GM23338 (cell line): ENCODE measurements around the gene PTGS1. TPM values are rescaled to one million over a fixed set of nuclear protein-coding genes. Genes with fewer than 3 reads are reported as not detected.

Source experiments
- ATAC-seq: fragments of 200-7000 bp; cut with Tn5 transposase; 3 replicates; pipeline ENCODE4 v1.9.1; 2020
- DNase-seq: peaks from one replicate; pipeline ENCODE4 v3.0.0-alpha.2; 2015; ENCODE audit warnings: low spot score
- H2AFZ ChIP-seq: fragments of 200-600 bp; sonication (generic); 2 replicates; pipeline ENCODE4 v1.8.0; 2016; ENCODE audit warnings: antibody characterized with exemption, mild to moderate bottlenecking, moderate library complexity
- H3F3A ChIP-seq: fragments of 200-600 bp; sonication (generic); replicated peaks from 2 replicates; pipeline ENCODE4 v1.8.0; 2017; ENCODE audit warnings: antibody characterized with exemption, mixed run types, low read depth
- H3K27ac ChIP-seq: fragments of 200-600 bp; sonication (generic); 2 replicates; pipeline ENCODE4 v1.6.1; 2016; ENCODE audit warnings: low read depth
- H3K27me3 ChIP-seq: fragments of 200-600 bp; sonication (generic); 2 replicates; pipeline ENCODE4 v1.8.0; 2016; ENCODE audit warnings: mild to moderate bottlenecking, mixed run types, moderate library complexity; ENCODE audit not compliant: insufficient read depth
- H3K36me3 ChIP-seq: fragments of 200-600 bp; sonication (generic); 2 replicates; pipeline ENCODE4 v1.8.0; 2016; ENCODE audit warnings: mild to moderate bottlenecking; ENCODE audit not compliant: insufficient read depth
- H3K4me1 ChIP-seq: fragments of 200-600 bp; sonication (generic); 2 replicates; pipeline ENCODE4 v1.8.0; 2016; ENCODE audit warnings: mild to moderate bottlenecking, moderate library complexity; ENCODE audit not compliant: insufficient read depth
- H3K4me2 ChIP-seq: fragments of 200-600 bp; sonication (generic); 2 replicates; pipeline ENCODE4 v1.7.1; 2017; ENCODE audit warnings: mixed run types
- H3K4me3 ChIP-seq: fragments of 200-600 bp; sonication (generic); 2 replicates; pipeline ENCODE4 v1.6.1; 2016; ENCODE audit warnings: mixed run types
- H3K79me2 ChIP-seq: fragments of 200-600 bp; sonication (generic); replicated peaks from 2 replicates; pipeline ENCODE4 v1.8.0; 2017; ENCODE audit warnings: mild to moderate bottlenecking; ENCODE audit not compliant: insufficient read depth
- H3K9me2 ChIP-seq: fragments of 200-600 bp; sonication (generic); 2 replicates; pipeline ENCODE4 v1.8.0; 2017; ENCODE audit not compliant: insufficient read depth
- H4K20me1 ChIP-seq: fragments of 200-600 bp; sonication (generic); replicated peaks from 2 replicates; pipeline ENCODE4 v1.8.0; 2017; ENCODE audit warnings: mild to moderate bottlenecking; ENCODE audit not compliant: insufficient read depth
- H3K27ac Mint-ChIP-seq: 2 replicates; pipeline ENCODE4 v1.8.0; 2020; ENCODE audit warnings: inconsistent platforms, mild to moderate bottlenecking, moderate library complexity, mixed read lengths
- H3K27me3 Mint-ChIP-seq: 3 replicates; pipeline ENCODE4 v1.8.0; 2022; ENCODE audit warnings: low read depth, mild to moderate bottlenecking, moderate library complexity, mixed read lengths, inconsistent platforms; ENCODE audit not compliant: insufficient read depth, poor library complexity
- H3K36me3 Mint-ChIP-seq: 3 replicates; pipeline ENCODE4 v1.8.0; 2021; ENCODE audit warnings: low read depth, mild to moderate bottlenecking, inconsistent platforms, moderate library complexity, mixed read lengths
- H3K4me1 Mint-ChIP-seq: 3 replicates; pipeline ENCODE4 v1.8.0; 2020; ENCODE audit warnings: mild to moderate bottlenecking, inconsistent platforms, mixed read lengths
- H3K4me3 Mint-ChIP-seq: 3 replicates; pipeline ENCODE4 v1.8.0; 2021; ENCODE audit warnings: moderate library complexity, mild to moderate bottlenecking, inconsistent platforms, mixed read lengths
- H3K9me3 Mint-ChIP-seq: 3 replicates; pipeline ENCODE4 v1.8.0; 2020; ENCODE audit warnings: moderate library complexity, mild to moderate bottlenecking, inconsistent platforms, mixed read lengths
- CREB1 ChIP-seq: fragments of 250-450 bp; sonication (Bioruptor Pico); IDR thresholded peaks from 2 replicates; pipeline ENCODE4 v1.5.0; 2020; ENCODE audit warnings: low read depth, mild to moderate bottlenecking, moderate library complexity
- ETS1 ChIP-seq: IDR thresholded peaks from 2 replicates; pipeline ENCODE4 v1.6.1; 2016; ENCODE audit warnings: antibody characterized with exemption
- EZH2 ChIP-seq: fragments of 200-600 bp; sonication (generic); IDR thresholded peaks from one replicate; pipeline ENCODE4 v1.8.0; 2017; ENCODE audit warnings: antibody characterized with exemption, mild to moderate bottlenecking, low read depth; ENCODE audit not compliant: unreplicated experiment
- EZH2phosphoT487 ChIP-seq: fragments of 200-600 bp; sonication (generic); IDR thresholded peaks from one replicate; pipeline ENCODE4 v1.8.1; 2018; ENCODE audit warnings: antibody characterized with exemption; ENCODE audit not compliant: unreplicated experiment
- NANOG ChIP-seq: IDR thresholded peaks from 2 replicates; pipeline ENCODE4 v1.6.1; 2016; ENCODE audit warnings: antibody characterized with exemption, borderline replicate concordance
- POLR2AphosphoS5 ChIP-seq: IDR thresholded peaks from 2 replicates; pipeline ENCODE4 v1.6.1; 2016; ENCODE audit warnings: antibody characterized with exemption, low read depth
- REST ChIP-seq: IDR thresholded peaks from one replicate; pipeline ENCODE4 v1.6.1; 2018; ENCODE audit warnings: antibody characterized with exemption; ENCODE audit not compliant: unreplicated experiment
- STAT1 ChIP-seq: IDR thresholded peaks from one replicate; pipeline ENCODE4 v1.6.1; 2016; ENCODE audit warnings: antibody characterized with exemption; ENCODE audit not compliant: unreplicated experiment
- ZNF114 ChIP-seq: fragments of 250-450 bp; sonication (Bioruptor Pico); IDR thresholded peaks from 2 replicates; pipeline ENCODE4 v1.5.0; 2020; ENCODE audit warnings: mild to moderate bottlenecking, moderate library complexity
- ZNF331 ChIP-seq: fragments of 250-450 bp; sonication (Bioruptor Pico); IDR thresholded peaks from 2 replicates; pipeline ENCODE4 v1.5.0; 2020; ENCODE audit warnings: low read depth, mild to moderate bottlenecking, moderate library complexity
- polyA plus RNA-seq: library from polyadenylated mRNA; unstranded; fragments of >200 nt; fragmentation: Nextera tagmentation; extraction: Ambion mirVana; gene quantifications from 2 replicates; pipeline ENCODE4 v1.2.1, GENCODE V29; 2016
- total RNA-seq: library from RNA; depleted of rRNA; stranded (reverse); fragments of >200 nt; shearing (Covaris generic); gene quantifications from 2 replicates; pipeline ENCODE4 v1.2.3, GENCODE V29; 2014
- TF ChIP-seq, protein P1 (sequence below), 2 experiments: fragments of 200-600 bp in 1 of 2; sonication (generic) in 1 of 2; conservative IDR thresholded peaks; 2 replicates each; pipeline versions ENCODE4 v1.5.1 to v1.6.1; 2016 to 2017; ENCODE audit warnings: antibody characterized with exemption in 2 of 2, low read depth in 2 of 2, mild to moderate bottlenecking in 2 of 2, moderate library complexity in 1 of 2
- TF ChIP-seq, protein P2 (sequence below): fragments of 250-450 bp; sonication (Bioruptor Pico); IDR thresholded peaks from 2 replicates; pipeline ENCODE4 v1.5.0; 2020; ENCODE audit warnings: mild to moderate bottlenecking, moderate library complexity

The PTGS1 gene
- total and polyA plus RNA-seq, 2 experiments from 2014 or later: 0.48 to 1.3 TPM

GRCh38 chr9:122374885-122375420 is 4.1 kb downstream of the PTGS1 start:
- no peak overlapping the region for H3K27ac Mint-ChIP-seq
- H3K27me3 Mint-ChIP-seq: peaks cover 48% of the 10 kb centered on the region

More at GRCh38 chr9:122374885-122375420, 4.1 kb downstream of the PTGS1 start:
- DNase-seq (peak; percentile 52), ATAC-seq (peak; percentile 52)
- Mint-ChIP-seq H3K4me3 (peak overlapping the region; percentile 32), H3K4me1 (peaks cover 46% of the 10 kb centered on the region), H3K36me3 (no peaks in the 10 kb centered on the region; the same call in 1 of the 3 replicates), H3K9me3 (peaks cover 5% of the 10 kb centered on the region; the same call in 2 of the 3 replicates)
- H3K27me3 ChIP-seq: peaks cover 53% of the 10 kb centered on the region
- peak overlapping the region; percentile 93 for H2AFZ ChIP-seq
- 0 out of 2 replicates have a peak, but pooled peaks cover 4% of the 10 kb centered on the region for H4K20me1 ChIP-seq
- H3K9me2 ChIP-seq: no peaks in the 10 kb centered on the region
- peaks cover 37% of the 10 kb centered on the region for H3K4me1 ChIP-seq
- H3K27ac ChIP-seq: no peak overlapping the region
- TF ChIP-seq CREB1 (no peak), ZNF331 (no peak), EZH2phosphoT487 (no peak), STAT1 (no peak), NANOG (no peak), REST (no peak), EZH2 (no peak), ETS1 (no peak), ZNF114 (CRISPR knock-in tag) (no peak), POLR2AphosphoS5 (no peak)
- TF ChIP-seq, protein P1, sequence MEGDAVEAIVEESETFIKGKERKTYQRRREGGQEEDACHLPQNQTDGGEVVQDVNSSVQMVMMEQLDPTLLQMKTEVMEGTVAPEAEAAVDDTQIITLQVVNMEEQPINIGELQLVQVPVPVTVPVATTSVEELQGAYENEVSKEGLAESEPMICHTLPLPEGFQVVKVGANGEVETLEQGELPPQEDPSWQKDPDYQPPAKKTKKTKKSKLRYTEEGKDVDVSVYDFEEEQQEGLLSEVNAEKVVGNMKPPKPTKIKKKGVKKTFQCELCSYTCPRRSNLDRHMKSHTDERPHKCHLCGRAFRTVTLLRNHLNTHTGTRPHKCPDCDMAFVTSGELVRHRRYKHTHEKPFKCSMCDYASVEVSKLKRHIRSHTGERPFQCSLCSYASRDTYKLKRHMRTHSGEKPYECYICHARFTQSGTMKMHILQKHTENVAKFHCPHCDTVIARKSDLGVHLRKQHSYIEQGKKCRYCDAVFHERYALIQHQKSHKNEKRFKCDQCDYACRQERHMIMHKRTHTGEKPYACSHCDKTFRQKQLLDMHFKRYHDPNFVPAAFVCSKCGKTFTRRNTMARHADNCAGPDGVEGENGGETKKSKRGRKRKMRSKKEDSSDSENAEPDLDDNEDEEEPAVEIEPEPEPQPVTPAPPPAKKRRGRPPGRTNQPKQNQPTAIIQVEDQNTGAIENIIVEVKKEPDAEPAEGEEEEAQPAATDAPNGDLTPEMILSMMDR (conservative IDR thresholded peaks at IDR 0.05; ENCODE audit: low read depth in 2 of 2): no peak
- TF ChIP-seq, protein P2, sequence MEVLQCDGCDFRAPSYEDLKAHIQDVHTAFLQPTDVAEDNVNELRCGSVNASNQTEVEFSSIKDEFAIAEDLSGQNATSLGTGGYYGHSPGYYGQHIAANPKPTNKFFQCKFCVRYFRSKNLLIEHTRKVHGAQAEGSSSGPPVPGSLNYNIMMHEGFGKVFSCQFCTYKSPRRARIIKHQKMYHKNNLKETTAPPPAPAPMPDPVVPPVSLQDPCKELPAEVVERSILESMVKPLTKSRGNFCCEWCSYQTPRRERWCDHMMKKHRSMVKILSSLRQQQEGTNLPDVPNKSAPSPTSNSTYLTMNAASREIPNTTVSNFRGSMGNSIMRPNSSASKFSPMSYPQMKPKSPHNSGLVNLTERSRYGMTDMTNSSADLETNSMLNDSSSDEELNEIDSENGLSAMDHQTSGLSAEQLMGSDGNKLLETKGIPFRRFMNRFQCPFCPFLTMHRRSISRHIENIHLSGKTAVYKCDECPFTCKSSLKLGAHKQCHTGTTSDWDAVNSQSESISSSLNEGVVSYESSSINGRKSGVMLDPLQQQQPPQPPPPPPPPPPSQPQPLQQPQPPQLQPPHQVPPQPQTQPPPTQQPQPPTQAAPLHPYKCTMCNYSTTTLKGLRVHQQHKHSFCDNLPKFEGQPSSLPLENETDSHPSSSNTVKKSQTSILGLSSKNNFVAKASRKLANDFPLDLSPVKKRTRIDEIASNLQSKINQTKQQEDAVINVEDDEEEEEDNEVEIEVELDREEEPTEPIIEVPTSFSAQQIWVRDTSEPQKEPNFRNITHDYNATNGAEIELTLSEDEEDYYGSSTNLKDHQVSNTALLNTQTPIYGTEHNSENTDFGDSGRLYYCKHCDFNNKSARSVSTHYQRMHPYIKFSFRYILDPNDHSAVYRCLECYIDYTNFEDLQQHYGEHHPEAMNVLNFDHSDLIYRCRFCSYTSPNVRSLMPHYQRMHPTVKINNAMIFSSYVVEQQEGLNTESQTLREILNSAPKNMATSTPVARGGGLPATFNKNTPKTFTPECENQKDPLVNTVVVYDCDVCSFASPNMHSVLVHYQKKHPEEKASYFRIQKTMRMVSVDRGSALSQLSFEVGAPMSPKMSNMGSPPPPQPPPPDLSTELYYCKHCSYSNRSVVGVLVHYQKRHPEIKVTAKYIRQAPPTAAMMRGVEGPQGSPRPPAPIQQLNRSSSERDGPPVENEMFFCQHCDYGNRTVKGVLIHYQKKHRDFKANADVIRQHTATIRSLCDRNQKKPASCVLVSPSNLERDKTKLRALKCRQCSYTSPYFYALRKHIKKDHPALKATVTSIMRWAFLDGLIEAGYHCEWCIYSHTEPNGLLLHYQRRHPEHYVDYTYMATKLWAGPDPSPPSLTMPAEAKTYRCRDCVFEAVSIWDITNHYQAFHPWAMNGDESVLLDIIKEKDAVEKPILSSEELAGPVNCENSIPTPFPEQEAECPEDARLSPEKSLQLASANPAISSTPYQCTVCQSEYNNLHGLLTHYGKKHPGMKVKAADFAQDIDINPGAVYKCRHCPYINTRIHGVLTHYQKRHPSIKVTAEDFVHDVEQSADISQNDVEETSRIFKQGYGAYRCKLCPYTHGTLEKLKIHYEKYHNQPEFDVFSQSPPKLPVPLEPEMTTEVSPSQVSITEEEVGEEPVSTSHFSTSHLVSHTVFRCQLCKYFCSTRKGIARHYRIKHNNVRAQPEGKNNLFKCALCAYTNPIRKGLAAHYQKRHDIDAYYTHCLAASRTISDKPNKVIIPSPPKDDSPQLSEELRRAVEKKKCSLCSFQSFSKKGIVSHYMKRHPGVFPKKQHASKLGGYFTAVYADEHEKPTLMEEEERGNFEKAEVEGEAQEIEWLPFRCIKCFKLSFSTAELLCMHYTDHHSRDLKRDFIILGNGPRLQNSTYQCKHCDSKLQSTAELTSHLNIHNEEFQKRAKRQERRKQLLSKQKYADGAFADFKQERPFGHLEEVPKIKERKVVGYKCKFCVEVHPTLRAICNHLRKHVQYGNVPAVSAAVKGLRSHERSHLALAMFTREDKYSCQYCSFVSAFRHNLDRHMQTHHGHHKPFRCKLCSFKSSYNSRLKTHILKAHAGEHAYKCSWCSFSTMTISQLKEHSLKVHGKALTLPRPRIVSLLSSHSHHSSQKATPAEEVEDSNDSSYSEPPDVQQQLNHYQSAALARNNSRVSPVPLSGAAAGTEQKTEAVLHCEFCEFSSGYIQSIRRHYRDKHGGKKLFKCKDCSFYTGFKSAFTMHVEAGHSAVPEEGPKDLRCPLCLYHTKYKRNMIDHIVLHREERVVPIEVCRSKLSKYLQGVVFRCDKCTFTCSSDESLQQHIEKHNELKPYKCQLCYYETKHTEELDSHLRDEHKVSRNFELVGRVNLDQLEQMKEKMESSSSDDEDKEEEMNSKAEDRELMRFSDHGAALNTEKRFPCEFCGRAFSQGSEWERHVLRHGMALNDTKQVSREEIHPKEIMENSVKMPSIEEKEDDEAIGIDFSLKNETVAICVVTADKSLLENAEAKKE: no peak
- H3K4me3 ChIP-seq: peak overlapping the region; percentile 41
- no peaks in the 10 kb centered on the region for H3F3A ChIP-seq
- no peaks in the 10 kb centered on the region for H3K36me3 ChIP-seq
- H3K4me2 ChIP-seq: peak overlapping the region; percentile 72
- H3K79me2 ChIP-seq: no peaks in the 10 kb centered on the region
